H1 (cell line): Measurements from ENCODE around the gene CACNG4. TPM values are rescaled to one million over a fixed set of nuclear protein-coding genes. Genes with fewer than 3 reads are reported as not detected.

ENCODE experiments used
- ASH2L ChIP-seq: fragments of 200-600, 300-600 bp; sonication (generic); IDR thresholded peaks from one replicate; pipeline ENCODE4 v1.7.1; 2017; ENCODE audit warnings: low read length
- CREB1 ChIP-seq: IDR thresholded peaks from 2 replicates; pipeline ENCODE4 v1.6.1; 2012; ENCODE audit warnings: inconsistent platforms
- JUND ChIP-seq: IDR thresholded peaks from 2 replicates; pipeline ENCODE4 v1.6.1; 2011; ENCODE audit warnings: mild to moderate bottlenecking, improper control_type of control experiment, low read length
- KDM5A ChIP-seq: fragments of 200-600 bp; IDR thresholded peaks from 2 replicates; pipeline ENCODE4 v1.7.1; 2012; ENCODE audit warnings: mild to moderate bottlenecking, low read length, inconsistent platforms, mixed read lengths
- MAX ChIP-seq: IDR thresholded peaks from 2 replicates; pipeline ENCODE4 v1.6.1; 2012; ENCODE audit warnings: inconsistent platforms
- NRF1 ChIP-seq: IDR thresholded peaks from 2 replicates; pipeline ENCODE4 v1.6.1; 2011; ENCODE audit warnings: mild to moderate bottlenecking, low read depth, low read length, improper control_type of control experiment
- SP1 ChIP-seq: IDR thresholded peaks from 2 replicates; pipeline ENCODE4 v1.6.1; 2011; ENCODE audit warnings: low read depth, low read length
- polyA plus RNA-seq, 7 experiments: library from polyadenylated mRNA; depleted of rRNA in 3 of 7; stranded (reverse) in 5 of 7; unstranded in 2 of 7; fragments of >200 nt in 5 of 7; fragments of 200-250 nt in 2 of 7; gene quantifications; 1 replicate in 5 of 7; 2 replicates in 1 of 7; 4 replicates in 1 of 7; pipeline versions ENCODE4 v1.2.1 to v1.2.3, GENCODE V29; 2011 to 2013; ENCODE audit warnings: missing spikeins in 2 of 7, mixed read lengths in 2 of 7
- total RNA-seq: library from RNA; stranded (reverse); fragmentation: NEBNext Ultra II Directional; extraction: Animal tissue kit (Norgen Biotek cat#: 25700); gene quantifications from 2 replicates; pipeline ENCODE4 v1.2.1, GENCODE V29; 2021

CACNG4 gene
- total and polyA plus RNA-seq, 2 of the 8 experiments (the other 6 are each of a cell fraction or from before 2014, with no cell fraction given): 3.6 to 5.6 TPM

- TF ChIP-seq MAX (no peak), KDM5A (no peak), CREB1 (no peak), NRF1 (no peak), ASH2L (no peak), SP1 (no peak), JUND (no peak)
These were observed 87.3 kb downstream of the CACNG4 start (continued) for GRCh38 chr17:67051837-67052236.
